IMR-90 (cell line): Measurements from ENCODE around the gene PKDCC. TPM values are rescaled to one million over a fixed set of nuclear protein-coding genes. Genes with fewer than 3 reads are reported as not detected.

Experiments
- ATAC-seq: fragments of 200-7000 bp; cut with Tn5 transposase; 2 replicates; pipeline ENCODE4 v1.9.1; 2020; ENCODE audit warnings: low read depth, mild to moderate bottlenecking, moderate library complexity
- BruUV-seq: library from RNA; stranded (reverse); fragments of 400-500 nt; replicated peaks from 2 replicates; lab custom pipeline; 2021; lab: Mats Ljungman, UMichigan
- CTCF ChIA-PET: fragments of 300-600 bp; formaldehyde crosslinking; extraction: SDS; loops from one replicate; lab custom pipeline; 2021; ENCODE audit warnings: antibody characterized with exemption; lab: Yijun Ruan, JAX
- POLR2A ChIA-PET: fragments of 300-600 bp; sonication (Branson Sonifier 250); formaldehyde crosslinking; loops from one replicate; lab custom pipeline; 2022; ENCODE audit warnings: antibody characterized with exemption; ENCODE audit not compliant: unreplicated experiment; lab: Charles Lee
- DNase-seq: peaks from one replicate; pipeline ENCODE4 v3.0.0; 2013
- H2AFZ ChIP-seq: replicated peaks from 2 replicates; pipeline ENCODE3; 2013; ENCODE audit warnings: low read length, mild to moderate bottlenecking; ENCODE audit not compliant: poor library complexity
- H2AK5ac ChIP-seq: 2 replicates; pipeline ENCODE4 v1.6.1; 2013; ENCODE audit warnings: low read depth, low read length, inconsistent platforms
- H2AK9ac ChIP-seq: replicated peaks from 2 replicates; pipeline ENCODE3; 2013; ENCODE audit warnings: mild to moderate bottlenecking, low read depth, low read length, moderate library complexity; ENCODE audit not compliant: poor library complexity
- H2BK120ac ChIP-seq: 2 replicates; pipeline ENCODE4 v1.6.1; 2013; ENCODE audit warnings: low read depth, low read length, inconsistent platforms
- H2BK15ac ChIP-seq: 3 replicates; pipeline ENCODE4 v1.6.1; 2013; ENCODE audit warnings: low read depth, low read length, inconsistent platforms
- H2BK20ac ChIP-seq: 2 replicates; pipeline ENCODE4 v1.6.1; 2013; ENCODE audit warnings: low read depth, mild to moderate bottlenecking, inconsistent platforms, low read length, moderate library complexity
- H2BK5ac ChIP-seq: 2 replicates; pipeline ENCODE4 v1.6.1; 2013; ENCODE audit warnings: mild to moderate bottlenecking, low read depth, low read length, inconsistent platforms; ENCODE audit not compliant: poor library complexity, severe bottlenecking
- H3K14ac ChIP-seq: replicated peaks from 2 replicates; pipeline ENCODE4 v1.6.1; 2013; ENCODE audit warnings: low read depth, low read length, inconsistent platforms
- H3K18ac ChIP-seq: 2 replicates; pipeline ENCODE4 v1.6.1; 2013; ENCODE audit warnings: low read depth, low read length, control low read depth
- H3K23ac ChIP-seq: 2 replicates; pipeline ENCODE4 v1.6.1; 2013; ENCODE audit warnings: low read depth, low read length, inconsistent platforms
- H3K27ac ChIP-seq: 2 replicates; pipeline ENCODE4 v1.5.1; 2013; ENCODE audit warnings: mild to moderate bottlenecking, control low read depth, low read length; ENCODE audit not compliant: insufficient read depth
- H3K27me3 ChIP-seq: 2 replicates; pipeline ENCODE4 v1.6.1; 2013; ENCODE audit warnings: low read length; ENCODE audit not compliant: control insufficient read depth, insufficient read depth
- H3K36me3 ChIP-seq: 2 replicates; pipeline ENCODE4 v1.6.1; 2013; ENCODE audit warnings: low read length, mixed read lengths; ENCODE audit not compliant: control insufficient read depth, insufficient read depth
- H3K4ac ChIP-seq: 2 replicates; pipeline ENCODE4 v1.6.1; 2013; ENCODE audit warnings: low read depth, low read length, inconsistent platforms
- H3K4me1 ChIP-seq: 2 replicates; pipeline ENCODE4 v1.6.1; 2013; ENCODE audit warnings: low read length, mixed read lengths; ENCODE audit not compliant: control insufficient read depth, insufficient read depth
- H3K4me2 ChIP-seq: 2 replicates; pipeline ENCODE4 v1.6.1; 2013; ENCODE audit warnings: low read depth, mild to moderate bottlenecking, control low read depth, low read length, moderate library complexity
- H3K4me3 ChIP-seq: 2 replicates; pipeline ENCODE4 v1.5.1; 2013; ENCODE audit warnings: low read depth, mild to moderate bottlenecking, control low read depth, low read length, moderate library complexity; ENCODE audit not compliant: insufficient read depth
- H3K56ac ChIP-seq: 2 replicates; pipeline ENCODE4 v1.6.1; 2013; ENCODE audit warnings: low read length, inconsistent platforms; ENCODE audit not compliant: insufficient read depth; ENCODE audit errors: extremely low read depth
- H3K79me1 ChIP-seq, 2 experiments: 2 replicates each; pipeline ENCODE4 v1.6.1; 2013; ENCODE audit warnings: low read length in 2 of 2, inconsistent platforms in 1 of 2, low read depth in 1 of 2
- H3K9ac ChIP-seq: 2 replicates; pipeline ENCODE4 v1.6.1; 2013; ENCODE audit warnings: low read depth, low read length, control low read depth
- H3K9me1 ChIP-seq: 2 replicates; pipeline ENCODE4 v1.6.1; 2013; ENCODE audit warnings: low read length, inconsistent platforms; ENCODE audit not compliant: insufficient read depth
- H3K9me3 ChIP-seq: 2 replicates; pipeline ENCODE4 v1.6.1; 2013; ENCODE audit warnings: low read length; ENCODE audit not compliant: control insufficient read depth, insufficient read depth
- H4K20me1 ChIP-seq: 2 replicates; pipeline ENCODE4 v1.6.1; 2013; ENCODE audit warnings: low read length, inconsistent platforms; ENCODE audit not compliant: insufficient read depth
- H4K5ac ChIP-seq: 2 replicates; pipeline ENCODE4 v1.6.1; 2013; ENCODE audit warnings: mild to moderate bottlenecking, low read depth, low read length, control low read depth
- H4K8ac ChIP-seq, 2 experiments: 2 replicates each; pipeline ENCODE4 v1.6.1; 2013; ENCODE audit warnings: low read depth in 2 of 2, low read length in 2 of 2, control low read depth in 1 of 2, inconsistent platforms in 1 of 2
- H4K91ac ChIP-seq: 2 replicates; pipeline ENCODE4 v1.6.1; 2013; ENCODE audit warnings: low read depth, low read length, inconsistent platforms; ENCODE audit not compliant: insufficient read depth
- CHD1 ChIP-seq: IDR thresholded peaks from 2 replicates; pipeline ENCODE4 v1.6.1; 2012; ENCODE audit warnings: low read depth, low read length, improper control_type of control experiment
- FOS ChIP-seq: fragments of 150-350 bp; IDR thresholded peaks from 2 replicates; pipeline ENCODE4 v1.6.1; 2016; ENCODE audit warnings: low read depth, low read length
- SMC3 ChIP-seq: fragments of 150-350 bp; IDR thresholded peaks from 2 replicates; pipeline ENCODE4 v1.6.1; 2016; ENCODE audit warnings: low read depth, mild to moderate bottlenecking, antibody characterized with exemption, low read length, moderate library complexity
- WGBS, 2 experiments: methylation state at CpG; one replicate each; pipeline versions ENCODE4 v1.1.5 to v1.1.7; 2013; ENCODE audit warnings: missing lambda C conversion rate in 2 of 2; ENCODE audit not compliant: insufficient read length in 1 of 2; ENCODE audit errors: extremely low coverage in 2 of 2; 5-methylcytosine and 5-hydroxymethylcytosine counted together
- dilution Hi-C: fragments of 300-500 bp; cut with HindIII; formaldehyde crosslinking; loops from one replicate; pipeline ENCODE4 v1.14.3; 2018; ENCODE audit warnings: low sequenced_read_pairs; ENCODE audit not compliant: unreplicated experiment
- in situ Hi-C: fragments of 300-500 bp; cut with MboI; formaldehyde crosslinking; loops from 3 replicates; pipeline ENCODE4 v1.14.3; 2019; ENCODE audit warnings: low sequenced_read_pairs, inconsistent platforms, mixed read lengths
- intact Hi-C: fragments of 100-400 bp; cut with micrococcal nuclease; formaldehyde crosslinking; loops from 2 replicates; pipeline ENCODE4 v1.10.0; 2022
- polyA plus RNA-seq, 3 experiments: library from polyadenylated mRNA; depleted of rRNA; stranded (reverse); fragments of >200 nt; gene quantifications; 2 replicates each; pipeline ENCODE4 v1.2.3, GENCODE V29; 2012; ENCODE audit warnings: low replicate concordance in 1 of 3
- total RNA-seq: library from RNA; depleted of rRNA; stranded (reverse); fragments of >200 nt; gene quantifications from 2 replicates; pipeline ENCODE4 v1.2.3, GENCODE V29; 2012
- TF ChIP-seq, protein P1 (sequence below): fragments of 150-350 bp; IDR thresholded peaks from 2 replicates; pipeline ENCODE4 v1.6.1; 2016; ENCODE audit warnings: low read depth, mild to moderate bottlenecking, low read length, moderate library complexity, borderline replicate concordance

Gene PKDCC
- total and polyA plus RNA-seq, 2 of the 4 experiments (the other 2 are of a cell fraction): 55.6 to 95.7 TPM

DNA sequence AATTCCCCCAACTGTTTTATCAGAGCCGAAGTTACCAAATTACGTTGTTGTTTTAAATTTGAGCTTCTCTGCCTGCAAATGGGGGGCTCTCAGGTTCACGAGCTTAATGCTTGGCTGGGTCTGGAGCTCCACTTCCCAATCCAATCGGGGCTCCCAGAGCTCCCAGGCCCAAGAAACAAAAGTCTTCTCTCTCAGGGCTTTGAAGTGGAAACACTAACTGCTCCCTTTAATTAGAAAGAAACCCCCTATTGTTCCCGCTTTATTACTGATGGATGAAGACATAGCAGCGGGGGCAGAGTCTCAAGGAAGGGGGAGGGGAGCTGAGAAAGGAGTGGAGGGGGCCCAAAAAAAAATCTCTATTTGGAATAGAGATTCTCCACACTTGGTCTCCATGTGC lies 15.6 kb upstream of the PKDCC start:
- no peak for TF ChIP-seq FOS
- TF ChIP-seq CHD1: no peak
- TF ChIP-seq SMC3: no peak
- TF ChIP-seq, protein P1, sequence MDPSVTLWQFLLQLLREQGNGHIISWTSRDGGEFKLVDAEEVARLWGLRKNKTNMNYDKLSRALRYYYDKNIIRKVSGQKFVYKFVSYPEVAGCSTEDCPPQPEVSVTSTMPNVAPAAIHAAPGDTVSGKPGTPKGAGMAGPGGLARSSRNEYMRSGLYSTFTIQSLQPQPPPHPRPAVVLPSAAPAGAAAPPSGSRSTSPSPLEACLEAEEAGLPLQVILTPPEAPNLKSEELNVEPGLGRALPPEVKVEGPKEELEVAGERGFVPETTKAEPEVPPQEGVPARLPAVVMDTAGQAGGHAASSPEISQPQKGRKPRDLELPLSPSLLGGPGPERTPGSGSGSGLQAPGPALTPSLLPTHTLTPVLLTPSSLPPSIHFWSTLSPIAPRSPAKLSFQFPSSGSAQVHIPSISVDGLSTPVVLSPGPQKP: no peak
- no peak overlapping the region for H3K4me2 ChIP-seq
- intact Hi-C loops: no loop called here
- H4K20me1 ChIP-seq: no peaks in the 10 kb centered on the region
- H3K4ac ChIP-seq: no peak overlapping the region
- no peak overlapping the region for H2BK120ac ChIP-seq
- no peak overlapping the region for H2BK5ac ChIP-seq
- H2AK9ac ChIP-seq: no peak overlapping the region
- H3K14ac ChIP-seq: no peak overlapping the region
- H2AFZ ChIP-seq: no peak overlapping the region
- in situ Hi-C loops: no loop called here
- ChIA-PET CTCF (interaction anchor here (0.6 kb wide), 1 partner anchor 13 kb away, joined by 3 read pairs; no protein-coding TSS in a partner anchor), POLR2A (no interaction called here)
- no peak overlapping the region for H3K9ac ChIP-seq
- H3K9me3 ChIP-seq: no peaks in the 10 kb centered on the region
- H4K91ac ChIP-seq: no peak overlapping the region
- H3K4me1 ChIP-seq: peaks cover 4% of the 10 kb centered on the region; the same call in 1 of the 2 replicates
- dilution Hi-C loops: no loop called here
- H3K36me3 ChIP-seq: no peaks in the 10 kb centered on the region
- H3K18ac ChIP-seq: no peak overlapping the region
- H3K23ac ChIP-seq: no peak overlapping the region
- no peak overlapping the region for H2BK15ac ChIP-seq
- no peak overlapping the region for H4K8ac ChIP-seq
- DNase-seq (no peak), ATAC-seq (no peak)
- H3K27ac ChIP-seq: no peak overlapping the region
- H2BK20ac ChIP-seq: no peak overlapping the region
- H3K79me1 ChIP-seq: no peaks in the 10 kb centered on the region
- no TSS peak for BruUV-seq
- no peak overlapping the region for H3K56ac ChIP-seq
- peaks cover 5% of the 10 kb centered on the region for H3K27me3 ChIP-seq
- H3K4me3 ChIP-seq: no peak overlapping the region
- no peak overlapping the region for H2AK5ac ChIP-seq
- 0 out of 2 replicates have a peak, but pooled peaks cover 3% of the 10 kb centered on the region for H3K9me1 ChIP-seq
- WGBS, 2 experiments: no CpG with 5 or more reads among the region's 6 CpGs
- no peak overlapping the region for H4K5ac ChIP-seq
